RCC 7860 (cell line): ENCODE data around the gene AKAP17A.

Source experiments
- DNase-seq: peaks from one replicate; pipeline ENCODE4 v3.0.0-alpha.2; 2015; ENCODE audit warnings: low spot score
- FAIRE-seq: peaks from 2 replicates; lab custom pipeline; 2012; peaks lifted over from hg19 to GRCh38; lab: Jason Lieb, UNC

Gene AKAP17A

DNA sequence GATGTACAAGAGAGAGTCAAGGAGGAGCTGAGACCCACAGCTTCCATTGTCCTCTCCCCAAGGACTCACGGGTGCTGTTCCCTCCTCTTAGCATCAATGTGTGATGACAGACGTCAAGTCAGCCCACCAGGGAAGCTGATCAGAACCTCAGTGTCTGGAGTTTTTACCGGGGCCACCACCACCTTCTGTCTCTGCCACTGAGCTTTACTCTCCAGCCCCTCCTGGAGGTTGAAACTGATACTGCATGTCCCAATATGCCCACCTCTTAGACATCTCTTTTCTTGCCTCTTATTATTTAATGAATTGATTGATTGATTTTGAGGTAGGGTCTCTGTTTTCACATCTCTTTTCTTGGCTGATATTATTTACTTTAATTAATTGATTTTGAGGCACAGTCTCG lies 10.3 kb upstream of the AKAP17A start:
- FAIRE-seq: peak; percentile 44
- peak; percentile 54 for DNase-seq

GRCh38 chrX:1582686-1583437 lies 8.5 kb upstream of the AKAP17A start:
- peak; percentile 84 for DNase-seq
- peak; percentile 49 for FAIRE-seq

GRCh38 chrX:1584237-1585011 lies 7.0 kb upstream of the AKAP17A start:
- FAIRE-seq (no peak), DNase-seq (no peak)

GRCh38 chrX:1587161-1587560 lies 4.2 kb upstream of the AKAP17A start:
- no peak for DNase-seq

DNA sequence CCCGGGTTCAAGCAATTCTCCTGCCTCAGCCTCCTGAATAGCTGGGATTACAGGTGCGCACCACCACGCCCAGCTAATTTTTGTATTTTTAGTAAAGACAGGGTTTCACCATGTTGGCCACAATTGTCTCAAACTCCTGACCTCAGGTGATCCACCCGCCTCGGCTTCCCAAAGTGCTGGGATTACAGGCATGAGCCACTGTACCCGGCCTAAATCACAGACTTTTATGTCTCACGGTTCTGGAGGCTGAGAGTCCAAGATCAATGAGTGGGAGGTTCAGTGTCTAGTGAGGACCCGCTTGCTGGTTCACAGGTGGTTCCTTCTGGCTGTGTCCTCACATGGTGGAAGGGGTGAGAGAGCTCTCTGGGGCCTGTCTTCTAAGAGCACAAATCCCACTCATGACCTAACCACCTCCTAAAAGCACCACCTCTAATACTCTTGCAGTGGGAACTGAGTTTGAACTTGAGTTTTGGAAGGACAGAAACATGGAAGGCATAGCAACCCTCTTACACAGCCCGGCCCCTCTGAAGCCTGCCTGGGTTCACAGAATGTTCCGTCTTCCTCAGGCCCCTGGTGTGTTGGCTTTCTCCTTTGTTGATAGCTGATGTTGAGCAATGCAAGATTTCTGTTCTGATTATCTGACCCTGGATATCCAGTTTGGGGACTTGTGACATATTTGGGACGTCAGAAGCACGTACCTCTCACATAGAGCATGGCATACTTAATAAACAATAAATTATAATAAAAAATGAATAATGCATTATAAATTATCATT lies 1.9 kb upstream of the AKAP17A start:
- FAIRE-seq (no peak), DNase-seq (no peak)

More at GRCh38 chrX:1587161-1587560, 4.2 kb upstream of the AKAP17A start:
- FAIRE-seq: no peak

- FAIRE-seq (no peak), DNase-seq (no peak)
Observed at GRCh38 chrX:1591863-1592469, 562 bp downstream of the AKAP17A start.

DNA sequence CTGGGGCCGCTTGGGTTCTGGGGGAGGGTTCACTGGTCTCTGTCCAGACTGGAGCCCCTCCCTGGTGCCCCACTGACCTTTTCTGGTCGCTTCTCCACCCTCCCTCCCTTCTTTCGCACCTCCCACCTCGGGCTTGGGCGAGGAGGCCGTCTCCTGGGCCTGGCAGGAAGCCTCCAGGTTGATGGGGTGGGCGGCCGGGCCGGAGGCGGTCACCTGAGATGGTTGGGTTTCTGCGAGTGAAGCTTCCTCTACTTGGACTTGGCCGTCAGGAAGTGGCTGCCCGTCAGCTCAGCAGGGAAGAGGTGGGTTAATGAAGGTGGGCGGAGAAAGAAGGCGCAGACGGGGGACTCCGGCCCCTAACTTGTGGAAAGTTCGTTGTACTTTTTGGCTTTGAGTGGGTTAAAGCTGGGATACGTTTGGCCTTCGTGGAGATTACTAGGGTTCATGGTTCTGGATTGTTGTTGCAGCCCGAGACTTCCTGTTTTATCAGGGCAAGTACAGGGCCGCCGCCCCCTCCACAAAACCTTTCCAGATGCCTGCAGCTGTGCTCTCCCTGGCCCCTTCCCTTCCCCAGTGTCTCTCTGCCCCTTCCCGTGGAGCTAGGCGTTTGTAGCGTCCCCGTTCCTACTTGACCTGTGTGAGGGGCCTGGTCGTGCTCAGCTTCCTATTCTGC lies 1.2 kb downstream of the AKAP17A start:
- DNase-seq (no peak), FAIRE-seq (no peak)

GRCh38 chrX:1593286-1594271 lies 2.2 kb downstream of the AKAP17A start:
- FAIRE-seq (no peak), DNase-seq (no peak)

DNA sequence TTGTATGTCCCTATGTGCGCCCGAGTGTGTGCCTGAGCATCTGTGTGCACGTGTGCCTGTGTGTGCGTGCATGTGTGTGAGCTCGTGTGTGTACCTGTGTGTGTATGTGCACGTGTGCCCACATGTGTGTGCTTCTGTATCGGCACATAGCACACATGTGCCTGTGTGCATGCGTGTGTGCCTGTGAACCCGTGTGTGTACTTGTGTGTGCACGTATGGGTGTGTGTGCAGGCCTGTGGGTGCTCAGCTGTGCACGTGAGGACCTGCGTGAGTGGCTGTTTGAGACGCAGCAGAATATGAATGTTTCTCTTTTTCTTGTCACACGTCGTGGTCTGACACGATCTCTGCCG lies 4.3 kb downstream of the AKAP17A start:
- no peak for FAIRE-seq
- DNase-seq: no peak

- FAIRE-seq (no peak), DNase-seq (no peak)
Observed at GRCh38 chrX:1596676-1597344, 5.4 kb downstream of the AKAP17A start.

DNA sequence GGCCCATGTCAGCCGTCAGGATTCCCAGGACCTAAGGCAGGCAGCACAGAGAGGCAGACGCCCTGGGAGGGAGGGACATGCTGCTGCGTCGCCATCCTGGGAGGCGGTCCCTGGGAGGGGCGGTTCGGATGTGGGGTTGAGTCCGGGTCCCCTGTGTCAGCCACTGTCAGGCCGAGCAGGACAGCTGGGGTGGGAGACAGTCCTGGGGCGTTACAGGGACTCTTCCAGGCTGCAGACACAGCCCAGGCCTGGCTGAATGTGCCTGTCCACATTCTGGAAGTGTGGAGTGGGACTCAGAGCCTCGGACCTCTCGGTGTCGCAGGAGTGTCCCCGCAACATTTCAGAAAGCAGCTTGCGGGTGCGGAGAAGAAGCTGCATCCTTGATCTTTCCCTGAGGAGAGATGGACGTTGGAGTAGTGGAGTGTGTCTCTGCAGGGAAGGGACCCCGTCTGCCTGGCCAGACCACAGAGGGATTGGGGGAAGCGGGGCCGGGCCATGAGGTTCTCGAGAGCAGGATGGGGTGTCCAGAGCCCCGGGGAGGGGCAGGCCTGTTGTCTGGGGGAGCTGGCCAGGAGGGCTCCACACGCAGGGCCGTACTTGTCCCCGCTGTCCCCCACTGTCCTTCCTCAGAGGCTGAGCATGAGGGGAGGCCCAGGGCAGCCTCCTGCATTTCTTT lies 6.1 kb downstream of the AKAP17A start:
- FAIRE-seq: no peak
- no peak for DNase-seq

DNA sequence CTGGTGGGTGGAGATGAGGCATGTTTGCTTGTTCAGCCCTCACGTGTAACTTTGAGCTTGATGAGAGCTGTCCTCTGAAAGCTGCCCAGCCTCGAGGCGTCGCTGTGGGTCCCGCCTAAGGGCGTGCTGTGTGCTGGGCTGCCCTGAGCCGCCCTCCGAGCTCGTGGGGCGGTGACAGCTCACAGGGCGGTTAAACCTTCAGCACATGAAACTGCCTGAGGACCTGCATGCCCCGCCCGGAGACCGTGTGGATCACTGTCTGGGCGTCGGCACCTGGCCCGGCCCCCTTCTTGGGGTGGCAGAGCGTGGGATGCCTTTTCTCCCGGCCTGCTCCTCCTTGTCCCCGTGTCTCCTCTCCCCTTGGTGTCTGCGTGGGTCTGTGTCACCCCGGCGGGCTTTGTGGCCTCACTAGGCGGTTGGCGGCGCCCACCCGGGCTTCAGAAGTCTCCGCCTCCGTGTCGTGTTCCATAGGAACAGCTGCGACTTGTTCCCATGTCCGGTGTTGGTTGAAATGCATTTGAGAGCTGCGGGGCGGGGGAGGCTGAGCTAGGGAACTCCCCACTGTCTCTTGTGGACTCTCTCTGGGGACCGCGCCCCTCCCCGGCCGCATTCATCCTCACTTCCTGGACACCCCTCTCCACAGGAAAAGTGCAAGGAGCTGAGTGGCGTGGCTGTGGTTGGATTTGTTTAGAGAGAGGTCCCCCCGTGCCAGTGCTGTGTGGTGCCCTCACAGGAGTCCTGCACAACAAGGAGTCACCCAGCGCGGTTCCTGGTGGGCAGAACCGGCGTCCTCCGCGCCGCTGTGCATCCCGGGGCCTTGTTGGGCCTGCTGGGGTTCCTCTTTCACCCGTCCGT lies 6.8 kb downstream of the AKAP17A start:
- DNase-seq (no peak), FAIRE-seq (no peak)

DNA sequence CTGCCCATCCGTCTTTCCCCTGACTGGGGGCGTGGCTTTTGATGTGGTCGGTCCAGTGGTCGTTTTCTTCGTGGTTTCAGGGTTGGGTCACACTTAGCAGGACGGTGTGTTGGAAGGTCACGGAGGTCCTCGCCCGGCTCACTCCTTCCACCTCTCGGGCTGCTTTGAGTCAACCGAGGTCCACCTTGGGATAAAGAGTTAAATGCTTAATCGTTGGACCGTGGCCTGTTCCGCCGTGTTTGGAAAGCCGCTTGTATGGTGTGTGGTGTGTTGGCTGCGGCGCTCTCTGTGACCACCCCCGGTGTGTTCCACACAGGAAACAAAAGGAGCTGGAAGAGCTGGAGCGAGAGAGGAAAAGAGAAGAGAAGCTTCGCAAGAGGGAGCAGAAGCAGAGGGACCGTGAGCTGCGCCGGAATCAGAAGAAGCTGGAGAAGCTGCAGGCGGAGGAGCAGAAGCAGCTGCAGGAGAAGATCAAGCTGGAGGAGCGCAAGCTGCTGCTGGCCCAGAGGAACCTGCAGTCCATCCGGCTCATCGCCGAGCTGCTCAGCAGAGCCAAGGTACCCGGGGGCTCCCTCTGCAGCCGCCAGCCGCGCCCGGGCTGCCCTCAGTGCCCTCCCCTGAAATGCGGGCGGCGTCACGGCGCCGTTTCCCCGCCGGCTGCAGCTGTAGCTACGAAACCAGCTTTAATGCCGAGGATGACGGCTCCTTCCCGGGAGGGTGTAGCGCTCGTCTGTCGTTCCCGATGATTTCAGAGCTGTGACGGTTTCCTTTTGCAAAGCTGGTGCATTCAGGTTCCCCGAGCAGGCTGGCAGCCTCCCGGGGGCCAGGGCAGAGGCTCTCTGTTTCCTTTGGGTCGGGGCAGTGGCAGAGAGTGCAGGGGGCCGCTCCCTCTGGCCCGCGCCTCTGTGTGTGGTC lies 7.7 kb downstream of the AKAP17A start:
- no peak for DNase-seq
- no peak for FAIRE-seq

DNA sequence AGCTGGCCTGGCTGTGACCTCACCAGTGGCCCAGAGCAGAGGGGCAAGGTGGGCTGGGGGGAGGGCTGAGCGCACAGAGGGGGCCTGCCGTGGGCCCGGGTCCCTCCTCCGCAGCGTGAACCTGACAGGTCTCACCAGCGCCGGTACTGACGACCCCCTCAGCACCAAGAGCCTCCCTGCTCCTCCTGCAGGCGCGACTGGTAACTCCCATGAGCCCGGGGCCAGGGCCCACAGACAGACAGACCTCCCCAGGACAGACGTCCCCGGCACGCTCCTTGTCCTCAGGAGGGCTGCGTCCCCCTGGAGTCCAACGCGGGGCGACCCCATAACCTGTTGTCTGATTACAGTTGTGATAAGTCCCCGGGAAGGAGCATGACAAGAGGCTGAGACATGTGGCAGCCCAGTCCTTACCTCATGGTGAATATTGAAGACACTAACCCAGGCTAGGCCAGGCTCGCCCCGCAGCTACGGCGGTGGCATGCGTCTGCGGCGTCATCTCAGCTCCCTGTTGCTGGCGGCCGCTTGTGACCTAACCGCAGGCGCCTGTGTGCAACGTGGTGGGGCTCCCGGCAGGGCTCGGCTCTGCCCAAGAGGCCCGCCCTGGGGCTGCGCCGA lies 8.5 kb downstream of the AKAP17A start:
- FAIRE-seq: no peak

DNA sequence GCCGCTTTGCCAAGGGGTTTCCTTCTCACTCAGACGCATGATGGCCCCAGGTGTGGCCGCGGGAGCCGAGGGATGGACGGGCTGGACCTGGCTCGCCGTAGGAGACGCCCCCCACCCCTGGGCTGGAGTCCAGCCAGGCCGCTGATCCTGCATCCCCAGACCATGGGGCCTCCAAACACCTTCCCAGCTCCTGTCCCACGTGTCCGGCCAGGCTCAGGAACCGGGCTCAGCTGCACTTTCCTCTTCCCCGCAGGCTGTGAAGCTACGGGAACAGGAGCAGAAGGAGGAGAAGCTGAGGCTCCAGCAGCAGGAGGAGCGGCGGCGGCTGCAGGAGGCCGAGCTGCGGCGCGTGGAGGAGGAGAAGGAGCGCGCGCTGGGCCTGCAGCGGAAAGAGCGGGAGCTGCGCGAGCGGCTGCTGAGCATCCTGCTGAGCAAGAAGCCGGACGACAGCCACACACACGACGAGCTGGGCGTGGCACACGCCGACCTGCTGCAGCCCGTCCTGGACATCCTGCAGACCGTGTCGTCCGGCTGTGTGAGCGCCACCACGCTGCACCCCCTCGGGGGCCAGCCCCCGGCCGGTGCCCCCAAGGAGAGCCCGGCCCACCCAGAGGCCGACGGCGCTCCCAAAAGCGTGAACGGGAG lies 9.1 kb downstream of the AKAP17A start:
- FAIRE-seq (no peak), DNase-seq (no peak)

More for the DNA sequence above, 8.5 kb downstream of the AKAP17A start:
- DNase-seq: no peak
